ENCODE data around the gene MAST2.
"Not testable (repeated sequence)": the region's sequence is repeated elsewhere in the genome, so short reads cannot be mapped to it uniquely, and the experiment has no call there.

MAST2 gene

GRCh38 chr1:46034601-46035516 is 231.4 kb downstream of the MAST2 start:
- no peak for DNase-seq

DNA sequence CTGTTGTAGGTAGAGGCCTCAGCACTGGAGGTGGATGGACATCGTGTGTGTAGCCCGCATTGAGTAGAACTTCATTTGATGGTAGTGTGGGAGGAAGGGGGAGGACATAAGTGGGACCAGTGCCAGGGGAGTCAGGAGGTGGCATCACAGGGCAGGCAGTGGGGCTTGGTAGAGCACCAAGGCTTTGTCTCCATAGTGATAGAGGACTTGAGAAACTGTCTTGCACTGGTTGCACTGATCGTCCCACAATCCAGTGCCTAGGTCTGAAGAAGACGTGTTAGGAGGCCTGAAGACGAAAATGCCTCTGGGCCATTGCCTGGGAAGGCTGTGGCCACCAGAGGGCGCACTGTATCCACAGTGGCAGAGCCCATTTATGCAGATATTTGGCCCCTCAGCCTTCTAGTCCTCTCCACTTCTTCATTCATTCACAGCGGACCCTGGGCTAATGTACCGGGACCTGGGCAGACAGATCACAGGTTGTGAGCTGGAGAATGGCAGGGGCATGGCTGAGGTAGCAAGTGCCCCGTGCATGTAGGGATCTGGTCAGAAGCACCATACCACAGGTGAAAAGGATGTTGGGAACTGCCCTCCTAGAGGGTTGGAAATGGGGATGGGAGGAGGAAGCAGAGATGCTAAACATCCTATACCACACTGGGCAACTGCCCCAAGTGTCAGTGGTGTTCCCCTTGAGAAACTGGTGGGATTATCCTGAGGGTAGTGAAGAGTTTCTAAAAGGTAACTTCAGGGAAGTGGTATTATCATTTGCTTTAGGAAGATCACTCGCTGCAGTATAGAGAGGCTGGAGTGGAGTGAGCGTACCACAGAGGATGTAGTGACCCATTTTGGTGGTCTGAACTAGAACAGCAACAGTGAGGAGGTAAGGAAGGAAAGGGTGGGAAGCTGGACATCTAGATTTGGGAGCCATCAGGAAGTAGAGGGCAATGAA is 233.8 kb downstream of the MAST2 start:
- peak; percentile 80 to 81 for DNase-seq

DNA sequence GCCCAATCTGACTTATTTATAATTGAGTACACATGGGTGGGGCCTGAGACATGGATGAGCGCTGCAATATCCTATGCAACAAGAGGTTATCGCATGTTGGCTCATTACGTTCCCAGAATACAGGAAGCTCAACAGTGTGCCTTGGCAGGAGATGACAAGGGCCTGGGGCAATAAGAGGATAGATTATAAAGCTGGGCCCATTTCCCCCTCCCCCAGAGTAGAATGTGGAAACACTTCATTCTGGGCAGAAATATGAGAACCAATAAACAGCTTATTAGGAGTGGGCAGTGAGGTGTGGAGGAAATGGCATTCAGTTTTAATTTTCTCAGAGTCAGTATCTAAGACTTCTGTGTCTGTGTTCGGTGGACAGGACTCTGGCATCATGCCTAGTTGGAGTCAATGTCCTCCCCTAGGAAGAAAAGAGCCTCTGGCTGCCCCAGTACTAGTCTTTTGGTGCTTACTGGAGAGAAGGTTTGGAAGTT is 236.2 kb downstream of the MAST2 start:
- no peak for DNase-seq

DNA sequence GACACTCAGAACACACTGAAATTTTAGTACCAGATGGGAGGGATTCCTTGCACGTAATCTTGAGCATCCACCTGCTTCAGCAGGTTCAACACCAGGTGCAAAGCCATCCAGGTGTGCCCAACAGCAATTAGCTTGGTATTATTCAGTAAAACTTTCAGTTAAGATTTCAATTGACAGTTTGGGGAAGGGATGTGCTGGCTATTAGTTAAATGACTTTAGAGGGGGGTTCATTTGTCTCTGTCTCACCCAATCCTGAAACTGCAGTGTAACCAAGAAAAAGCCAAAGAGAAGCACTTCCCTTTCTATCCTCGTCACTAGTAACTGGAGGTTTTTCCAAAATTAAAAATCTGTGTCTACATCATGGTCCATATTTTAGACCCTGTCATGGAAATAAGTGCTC is 238.1 kb downstream of the MAST2 start:
- DNase-seq: no peak

DNA sequence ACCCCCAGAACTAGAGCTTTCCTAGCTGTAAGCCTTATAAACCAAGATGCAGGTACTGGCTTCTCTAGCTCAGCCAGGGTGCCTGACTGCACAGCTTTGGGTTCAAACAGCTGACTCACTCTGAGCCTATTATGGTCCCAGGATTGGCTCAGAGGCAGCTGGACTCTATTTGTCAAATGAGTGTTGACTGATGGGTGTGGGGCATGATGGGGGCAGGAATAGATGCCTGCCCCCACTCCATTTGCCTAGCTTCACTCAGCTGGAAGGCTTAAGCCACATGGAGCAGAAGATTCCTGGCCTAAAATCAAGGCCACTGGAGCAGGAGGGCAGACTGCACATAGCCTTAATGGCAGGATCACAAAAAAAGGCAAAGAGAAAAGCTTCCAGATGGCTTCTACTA is 238.6 kb downstream of the MAST2 start:
- no peak for DNase-seq

- DNase-seq: no peak
These were observed 240.1 kb downstream of the MAST2 start for GRCh38 chr1:46043458-46044017.

DNA sequence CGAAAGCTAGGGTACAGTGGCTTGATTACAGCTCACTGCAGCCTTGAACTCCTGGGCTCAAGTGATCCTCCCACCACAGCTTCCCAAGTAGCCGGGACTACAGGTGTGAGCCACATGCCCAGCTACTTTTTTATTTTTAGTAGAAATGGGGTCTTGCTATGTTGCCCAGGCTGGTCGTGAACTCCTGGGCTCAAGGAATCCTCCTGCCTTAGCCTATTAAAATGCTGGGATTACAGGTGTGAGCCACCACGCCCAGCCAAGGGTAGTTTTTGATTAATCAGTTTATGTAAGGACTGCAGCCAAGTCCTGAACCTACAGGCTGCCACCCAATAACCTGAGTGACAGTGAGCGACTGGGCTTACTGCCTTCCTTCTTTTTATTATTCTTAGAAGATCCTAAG is 240.7 kb downstream of the MAST2 start:
- no peak for DNase-seq

DNA sequence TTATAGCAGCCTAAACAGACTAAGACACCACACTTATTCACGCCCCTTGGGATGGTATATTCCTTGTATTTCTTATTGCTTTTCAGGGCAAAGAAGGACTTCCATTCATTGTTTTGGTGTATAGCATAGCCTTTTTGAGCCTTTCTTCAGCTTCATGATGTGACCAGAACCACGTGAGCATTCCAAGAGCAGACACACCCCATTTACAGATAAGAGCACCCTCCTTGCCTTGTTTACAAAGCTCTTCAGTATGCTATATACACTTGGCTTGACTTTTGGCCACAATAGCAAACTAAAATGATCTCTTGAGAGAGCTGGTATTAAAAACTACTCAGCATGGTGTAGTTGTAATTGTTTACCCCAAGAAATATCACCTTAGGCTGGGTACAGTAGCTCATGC is 250.3 kb downstream of the MAST2 start:
- DNase-seq: no peak

DNA sequence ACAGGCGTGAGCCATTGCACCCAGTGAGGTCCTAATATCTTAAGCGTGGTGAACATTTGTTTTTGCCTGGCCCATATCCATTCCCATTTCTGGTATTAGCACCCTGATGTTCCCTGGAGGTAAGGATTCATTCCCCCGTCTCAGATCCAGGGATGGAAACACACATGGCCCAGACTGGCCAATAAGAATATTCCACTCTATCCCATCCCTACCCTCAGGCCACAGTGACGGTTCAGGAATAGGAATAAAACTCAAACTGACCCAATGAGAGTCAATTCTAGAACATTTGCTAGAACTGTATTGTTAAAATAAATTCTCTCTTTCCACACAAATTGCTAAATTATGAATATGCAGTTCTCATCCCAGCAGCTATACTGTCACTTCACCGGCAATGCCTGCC is 252.9 kb downstream of the MAST2 start:
- DNase-seq: no peak

DNA sequence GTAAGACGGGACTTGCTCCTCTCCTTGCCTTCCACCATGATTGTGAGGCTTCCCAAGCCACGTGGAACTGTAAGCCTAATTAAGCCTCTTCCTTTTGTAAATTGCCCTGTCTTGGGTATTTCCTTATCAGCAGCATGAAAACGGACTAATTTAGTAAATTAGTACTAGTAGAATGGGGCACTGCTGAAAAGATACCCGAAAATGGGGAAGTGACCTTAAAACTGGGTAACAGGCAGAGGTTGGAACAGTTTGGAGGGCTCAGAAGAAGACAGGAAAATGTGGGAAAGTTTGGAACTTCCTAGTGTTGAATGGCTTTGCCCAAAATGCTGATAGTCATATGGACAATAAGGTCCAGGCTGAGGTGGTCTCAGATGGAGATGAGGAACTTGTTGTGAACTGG is 253.8 kb downstream of the MAST2 start:
- not testable (repeated sequence) for DNase-seq

DNA sequence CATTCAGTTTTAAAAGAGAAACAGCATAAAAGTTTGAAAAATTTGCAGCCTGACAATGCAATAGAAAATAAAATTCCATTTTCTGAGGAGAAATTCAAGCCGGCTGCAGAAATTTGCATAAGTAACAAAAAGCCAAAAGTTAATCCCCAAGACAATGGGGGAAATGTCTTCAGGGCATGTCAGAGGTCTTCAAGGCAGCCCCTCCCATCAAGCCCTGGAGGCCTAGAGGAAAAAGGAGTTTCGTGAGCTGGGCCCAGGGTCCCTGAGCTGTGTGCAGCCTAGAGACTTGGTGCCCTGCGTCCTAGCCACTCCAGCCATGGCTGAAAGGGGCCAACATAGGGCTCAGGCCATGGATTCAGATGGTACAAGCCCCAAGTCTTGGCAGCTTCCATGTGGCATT is 254.4 kb downstream of the MAST2 start:
- no peak for DNase-seq

- DNase-seq: no peak
These were observed 255.5 kb downstream of the MAST2 start for GRCh38 chr1:46058936-46059335.

DNA sequence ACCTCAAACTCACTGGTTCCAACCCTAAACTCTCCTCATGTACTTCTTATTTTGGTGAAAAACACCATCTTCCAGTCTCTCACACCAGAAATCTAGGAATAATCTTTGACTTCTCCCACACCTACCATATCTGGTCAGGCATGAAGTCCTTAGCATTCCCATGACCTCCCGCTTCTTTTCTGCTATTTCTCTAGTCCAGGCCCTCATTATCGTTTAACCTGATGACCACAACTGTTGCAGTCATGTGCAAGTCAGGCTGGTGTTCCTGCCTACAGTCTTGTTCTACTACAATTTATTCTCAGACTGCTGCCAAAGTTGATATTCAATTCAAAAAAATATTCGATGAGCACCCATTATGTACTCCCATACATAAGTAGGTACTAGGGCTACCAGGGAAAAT is 257.7 kb downstream of the MAST2 start:
- DNase-seq: no peak

GRCh38 chr1:46062651-46063319 is 259.4 kb downstream of the MAST2 start:
- peak; percentile 17 to 18 for DNase-seq

DNA sequence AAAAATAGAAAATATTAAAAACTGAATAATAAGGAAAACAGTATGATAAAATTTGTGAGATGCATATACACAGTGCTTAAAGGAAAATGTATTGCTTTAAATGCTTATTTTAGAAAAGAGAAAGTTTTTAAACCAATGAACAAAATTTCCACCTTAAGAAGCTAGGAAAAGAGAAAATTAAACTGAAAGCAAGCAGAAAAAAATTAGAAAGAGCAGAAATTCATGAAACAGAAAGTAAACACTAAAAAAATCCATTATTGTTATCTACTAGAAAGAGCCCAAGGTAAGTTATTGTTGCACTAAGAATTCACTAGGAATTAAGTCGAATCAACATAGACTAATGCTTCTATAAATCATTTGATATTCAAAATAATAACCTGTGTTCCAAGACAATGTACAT is 261.3 kb downstream of the MAST2 start:
- no peak for DNase-seq

DNA sequence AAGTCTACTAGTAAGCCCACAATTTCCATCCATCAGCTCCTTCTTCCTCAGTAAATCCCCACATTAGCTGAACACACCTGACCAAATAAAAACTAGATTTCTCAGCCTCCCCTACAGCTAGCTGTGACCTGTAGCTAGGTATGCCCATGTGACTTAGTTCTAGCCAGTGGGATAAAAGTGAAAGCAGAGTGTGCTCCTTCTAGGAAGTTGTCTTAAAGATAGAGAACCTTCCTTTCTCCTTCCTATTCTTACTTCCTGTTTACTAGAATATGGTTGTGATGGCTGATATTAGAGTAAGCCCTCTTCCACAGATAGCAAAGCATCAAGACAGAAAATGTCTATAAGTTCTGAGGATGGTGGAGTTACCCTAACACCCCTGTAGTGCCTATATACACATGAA is 262.0 kb downstream of the MAST2 start:
- no peak for DNase-seq

DNA sequence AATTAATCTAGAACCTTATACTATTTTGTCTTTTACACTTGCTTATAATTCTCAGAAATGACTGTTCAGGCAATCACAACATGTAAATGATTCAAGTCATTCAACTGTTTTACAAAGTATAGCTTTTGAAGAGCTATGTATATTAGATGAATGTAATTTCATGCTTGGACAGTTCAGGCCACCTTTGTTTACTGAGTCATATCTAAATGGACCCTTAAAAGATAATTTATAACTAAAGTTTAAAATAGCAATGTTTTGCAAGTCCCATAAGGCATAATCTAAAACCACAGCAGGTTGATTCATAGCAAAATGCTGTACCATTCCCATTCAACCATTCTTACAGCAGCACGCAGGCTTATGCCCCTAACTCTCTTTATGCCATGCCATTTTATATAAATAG is 264.2 kb downstream of the MAST2 start:
- no peak for DNase-seq

GRCh38 chr1:46068525-46068924 is 265.1 kb downstream of the MAST2 start:
- DNase-seq: no peak

DNA sequence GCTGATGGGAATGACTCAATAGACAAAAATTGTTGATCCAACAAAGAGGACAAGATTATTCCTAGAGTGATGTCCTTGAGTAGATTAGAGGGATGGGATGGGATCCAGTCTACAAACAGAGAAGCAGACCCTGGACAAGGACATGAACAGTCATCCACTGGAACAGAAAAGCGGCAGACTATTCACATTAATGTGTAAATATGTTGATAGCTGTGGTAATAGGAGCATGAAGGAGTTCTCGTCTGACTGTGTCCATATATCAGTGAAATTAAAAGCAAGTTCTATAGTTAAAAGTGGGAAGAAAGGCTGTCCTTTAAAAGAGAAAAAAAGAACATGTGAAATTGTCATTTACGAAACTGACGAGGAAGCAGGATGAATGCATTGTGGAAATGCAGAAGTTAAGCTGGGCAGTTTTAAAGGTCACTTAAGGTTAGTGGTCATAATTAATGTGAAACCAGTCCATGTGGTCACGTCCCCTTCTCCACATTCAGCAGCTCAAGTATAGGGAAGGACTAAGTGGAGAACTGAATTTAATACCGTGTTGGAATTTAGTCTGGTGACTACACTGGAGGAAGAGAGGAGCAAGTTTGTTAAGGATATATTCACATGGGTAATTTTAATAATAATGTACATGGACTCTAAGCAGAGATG is 266.9 kb downstream of the MAST2 start:
- no peak for DNase-seq

DNA sequence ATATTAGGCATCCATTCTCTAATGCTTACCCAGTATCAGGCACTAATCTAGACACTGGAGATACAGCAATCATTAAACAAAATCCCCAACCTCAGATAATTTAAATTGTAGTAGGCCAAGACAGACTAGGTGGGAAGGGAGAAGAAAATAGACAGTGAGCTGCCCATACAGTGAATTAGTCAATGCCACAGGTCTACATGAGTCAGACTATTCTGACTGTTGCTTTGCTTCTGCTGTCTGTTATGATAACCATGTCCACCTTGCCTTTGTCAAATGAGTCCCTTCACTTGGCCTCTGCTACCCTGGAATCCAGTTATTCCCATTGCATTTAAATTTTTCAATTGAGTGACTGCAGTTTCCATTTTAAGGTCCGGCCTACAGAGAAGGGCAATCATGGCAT is 269.6 kb downstream of the MAST2 start:
- no peak for DNase-seq

- DNase-seq: no peak
These were observed 272.9 kb downstream of the MAST2 start for GRCh38 chr1:46076343-46076742.

DNA sequence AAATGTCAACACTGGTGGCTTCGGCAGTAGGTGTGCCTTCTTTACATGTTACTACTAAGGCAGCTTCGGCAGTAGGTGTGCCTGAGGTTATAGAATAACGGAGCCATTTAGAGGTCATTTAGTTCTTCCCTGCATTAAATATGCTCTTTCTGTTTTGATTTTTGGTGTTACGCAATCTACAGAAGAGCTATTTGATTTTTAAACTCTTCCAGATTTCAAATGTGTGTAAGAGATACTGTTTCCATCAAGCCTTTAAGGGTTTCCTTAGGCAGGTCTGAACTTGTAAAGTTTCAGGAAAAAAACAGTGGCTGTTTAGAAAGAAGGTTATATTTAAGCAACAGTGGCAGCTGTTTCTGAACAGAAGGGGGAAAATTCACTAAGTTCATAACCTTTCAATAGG is 274.2 kb downstream of the MAST2 start:
- no peak for DNase-seq

All from activated CD4-positive, alpha-beta T cell treated with anti-CD3 and anti-CD28 coated beads, Interleukin-2, amount 50 U/mL, for 4 hours (primary cell).